PFSK-1 (cell line): ENCODE measurements around the gene APIP.

Experiments
- POLR2AphosphoS5 ChIP-seq: IDR thresholded peaks from 2 replicates; pipeline ENCODE4 v1.6.1; 2012; ENCODE audit warnings: low read depth, mild to moderate bottlenecking, control low read depth, low read length, moderate library complexity
- REST ChIP-seq, 2 experiments: IDR thresholded peaks; 2 replicates each; pipeline versions ENCODE4 v1.6.1 to v1.8.0; 2011 to 2012; ENCODE audit warnings: low read depth in 2 of 2, low read length in 2 of 2, control low read depth in 1 of 2, inconsistent platforms in 1 of 2, mild to moderate bottlenecking in 1 of 2, moderate library complexity in 1 of 2; ENCODE audit not compliant: insufficient read depth in 1 of 2

- no peak for TF ChIP-seq REST (IDR thresholded peaks at IDR 0.05; ENCODE audit: insufficient read depth in 1 of 2, low read depth in 2 of 2, low read length in 2 of 2)
- no peak for TF ChIP-seq POLR2AphosphoS5
Observed at GRCh38 chr11:34944692-34945091, 28.5 kb upstream of the APIP start.
